Neural cell (in vitro differentiated cells): Measurements from ENCODE around the gene CAMK2G.

Experiments
- EP300 ChIP-seq: fragments of 450-650 bp; conservative IDR thresholded peaks from 2 replicates; pipeline ENCODE4 v1.6.1; 2014; ENCODE audit warnings: antibody characterized with exemption, mild to moderate bottlenecking, moderate library complexity; ENCODE audit not compliant: poor library complexity, severe bottlenecking
- EZH2 ChIP-seq: fragments of 200-600, 300-800 bp; shearing (Covaris generic), sonication (generic); IDR thresholded peaks from 2 replicates; pipeline ENCODE4 v1.6.1; 2014; ENCODE audit warnings: antibody characterized with exemption, low read length, borderline replicate concordance, mild to moderate bottlenecking; ENCODE audit not compliant: insufficient read depth, poor library complexity, severe bottlenecking
- RAD21 ChIP-seq: fragments of 450-650 bp; conservative IDR thresholded peaks from 2 replicates; pipeline ENCODE4 v1.6.1; 2014; ENCODE audit warnings: antibody characterized with exemption, mild to moderate bottlenecking, moderate library complexity
- REST ChIP-seq: IDR thresholded peaks from 2 replicates; pipeline ENCODE4 v1.6.1; 2012; ENCODE audit warnings: borderline replicate concordance
- SMC3 ChIP-seq: fragments of 450-650 bp; conservative IDR thresholded peaks from 2 replicates; pipeline ENCODE4 v1.6.1; 2014; ENCODE audit warnings: antibody characterized with exemption, mild to moderate bottlenecking, moderate library complexity; ENCODE audit not compliant: poor library complexity
- TAF1 ChIP-seq: IDR thresholded peaks from 2 replicates; pipeline ENCODE4 v1.6.1; 2012; ENCODE audit warnings: low read depth
- TF ChIP-seq, protein P1 (sequence below): fragments of 450-650 bp; IDR thresholded peaks from 2 replicates; pipeline ENCODE4 v1.5.1; 2014; ENCODE audit warnings: antibody characterized with exemption, mild to moderate bottlenecking, moderate library complexity; ENCODE audit not compliant: poor library complexity, severe bottlenecking

DNA sequence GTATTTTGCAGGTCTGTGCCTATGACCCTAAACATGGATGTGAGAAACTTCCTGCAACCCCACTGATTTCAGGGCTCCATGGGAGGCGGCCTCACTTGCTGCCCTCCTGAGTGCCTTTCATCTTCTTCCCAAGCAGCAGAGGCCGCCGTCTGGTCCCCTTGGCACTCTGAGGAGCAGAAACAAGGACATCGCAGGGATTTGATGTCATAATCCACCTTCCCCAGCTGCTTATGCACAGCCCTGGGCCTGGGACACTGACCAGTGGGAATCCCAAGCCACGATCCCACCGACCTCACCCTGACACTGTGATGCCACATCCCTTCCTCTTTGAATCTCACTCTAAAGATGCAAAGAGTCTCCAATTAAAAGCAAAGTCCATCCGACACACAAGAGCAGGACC, 7.7 kb downstream of the CAMK2G start:
- TF ChIP-seq, protein P1, sequence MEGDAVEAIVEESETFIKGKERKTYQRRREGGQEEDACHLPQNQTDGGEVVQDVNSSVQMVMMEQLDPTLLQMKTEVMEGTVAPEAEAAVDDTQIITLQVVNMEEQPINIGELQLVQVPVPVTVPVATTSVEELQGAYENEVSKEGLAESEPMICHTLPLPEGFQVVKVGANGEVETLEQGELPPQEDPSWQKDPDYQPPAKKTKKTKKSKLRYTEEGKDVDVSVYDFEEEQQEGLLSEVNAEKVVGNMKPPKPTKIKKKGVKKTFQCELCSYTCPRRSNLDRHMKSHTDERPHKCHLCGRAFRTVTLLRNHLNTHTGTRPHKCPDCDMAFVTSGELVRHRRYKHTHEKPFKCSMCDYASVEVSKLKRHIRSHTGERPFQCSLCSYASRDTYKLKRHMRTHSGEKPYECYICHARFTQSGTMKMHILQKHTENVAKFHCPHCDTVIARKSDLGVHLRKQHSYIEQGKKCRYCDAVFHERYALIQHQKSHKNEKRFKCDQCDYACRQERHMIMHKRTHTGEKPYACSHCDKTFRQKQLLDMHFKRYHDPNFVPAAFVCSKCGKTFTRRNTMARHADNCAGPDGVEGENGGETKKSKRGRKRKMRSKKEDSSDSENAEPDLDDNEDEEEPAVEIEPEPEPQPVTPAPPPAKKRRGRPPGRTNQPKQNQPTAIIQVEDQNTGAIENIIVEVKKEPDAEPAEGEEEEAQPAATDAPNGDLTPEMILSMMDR = no peak
- TF ChIP-seq RAD21 = no peak
- TF ChIP-seq EP300 = no peak
- no peak for TF ChIP-seq SMC3
- TF ChIP-seq REST = no peak
- no peak for TF ChIP-seq EZH2
- TF ChIP-seq TAF1 = no peak
